Measurements from ENCODE around the gene TNFRSF14. TPM values are rescaled to one million over a fixed set of nuclear protein-coding genes. Genes with fewer than 3 reads are reported as not detected.
A peak's percentile ranks its signal among the peaks of the same experiment; 100 is the strongest.

TNFRSF14 gene
- total RNA-seq, 4 donors from 2014 or later: 64.9 to 105 (median 91.1) TPM

DNA sequence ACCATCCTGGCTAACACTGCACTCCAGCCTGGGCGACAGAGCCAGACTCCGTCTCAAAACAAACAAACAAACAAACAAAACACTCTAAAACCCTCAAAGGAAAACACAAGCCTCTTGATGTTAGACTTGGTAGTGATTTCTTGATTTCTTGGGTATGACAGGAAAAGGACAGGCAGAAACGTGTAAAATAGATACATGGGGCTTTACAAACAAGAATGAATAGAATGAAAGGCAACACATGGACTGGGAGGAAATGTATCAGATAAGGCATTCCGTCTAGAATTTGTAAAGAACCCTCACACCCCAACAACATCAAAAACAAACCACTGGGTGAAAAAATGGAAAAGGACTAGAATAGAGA lies 22.6 kb downstream of the TNFRSF14 start:
- TF ChIP-seq EP300 (IDR thresholded peaks at IDR 0.05) (no peak), POLR2A (IDR thresholded peaks at IDR 0.05) (no peak)
- TF ChIP-seq, protein P1, sequence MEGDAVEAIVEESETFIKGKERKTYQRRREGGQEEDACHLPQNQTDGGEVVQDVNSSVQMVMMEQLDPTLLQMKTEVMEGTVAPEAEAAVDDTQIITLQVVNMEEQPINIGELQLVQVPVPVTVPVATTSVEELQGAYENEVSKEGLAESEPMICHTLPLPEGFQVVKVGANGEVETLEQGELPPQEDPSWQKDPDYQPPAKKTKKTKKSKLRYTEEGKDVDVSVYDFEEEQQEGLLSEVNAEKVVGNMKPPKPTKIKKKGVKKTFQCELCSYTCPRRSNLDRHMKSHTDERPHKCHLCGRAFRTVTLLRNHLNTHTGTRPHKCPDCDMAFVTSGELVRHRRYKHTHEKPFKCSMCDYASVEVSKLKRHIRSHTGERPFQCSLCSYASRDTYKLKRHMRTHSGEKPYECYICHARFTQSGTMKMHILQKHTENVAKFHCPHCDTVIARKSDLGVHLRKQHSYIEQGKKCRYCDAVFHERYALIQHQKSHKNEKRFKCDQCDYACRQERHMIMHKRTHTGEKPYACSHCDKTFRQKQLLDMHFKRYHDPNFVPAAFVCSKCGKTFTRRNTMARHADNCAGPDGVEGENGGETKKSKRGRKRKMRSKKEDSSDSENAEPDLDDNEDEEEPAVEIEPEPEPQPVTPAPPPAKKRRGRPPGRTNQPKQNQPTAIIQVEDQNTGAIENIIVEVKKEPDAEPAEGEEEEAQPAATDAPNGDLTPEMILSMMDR (IDR thresholded peaks at IDR 0.05): no peak
- H3K4me3 ChIP-seq: no peak overlapping the region
- WGBS, 2 donors: 56 to 58% methylated on average over 4 of the region's 4 CpGs
- H3K4me1 ChIP-seq: peaks cover 0 to 24% (median 15%) of the 10 kb centered on the region in 4 donors
- peaks cover 0 to under 1% (median 0%) of the 10 kb centered on the region in 4 donors for H3K9me3 ChIP-seq
- H3K36me3 ChIP-seq: no peaks in the 10 kb centered on the region
- peak overlapping the region in 3 of 4 donors; percentile 54 to 92 (median 79) for H3K27ac ChIP-seq
- no peak for DNase-seq (ENCODE audit: low spot score in 2 of 2)
- peaks cover 0 to 5% of the 10 kb centered on the region in 2 donors for H3K27me3 ChIP-seq

DNA sequence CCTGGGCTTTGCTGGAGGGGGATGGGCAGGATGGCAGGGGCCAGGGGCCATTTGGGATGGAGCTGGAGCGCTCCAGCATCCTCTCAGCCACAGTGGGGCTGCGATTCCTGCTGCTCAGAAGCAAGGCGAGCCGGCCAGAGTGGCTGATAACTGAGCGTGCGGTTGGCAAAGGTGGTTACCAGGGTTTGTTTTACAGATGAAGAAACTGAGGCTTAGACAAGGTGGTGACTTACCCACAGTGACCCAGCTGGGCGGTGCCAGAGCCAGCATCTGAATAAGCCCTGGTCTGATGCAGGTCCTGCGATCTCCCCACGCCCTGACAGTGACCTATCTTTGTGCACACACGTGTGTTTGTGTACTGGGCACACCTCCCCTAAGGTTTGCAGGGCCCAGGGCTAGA lies 24.5 kb downstream of the TNFRSF14 start:
- no peak overlapping the region for H3K4me3 ChIP-seq
- no peak overlapping the region for H3K27ac ChIP-seq
- 91 to 92% methylated on average over 10 of the region's 10 CpGs for WGBS, 2 donors
- H3K9me3 ChIP-seq: no peaks in the 10 kb centered on the region
- DNase-seq (ENCODE audit: low spot score in 2 of 2): no peak
- H3K4me1 ChIP-seq: peaks cover 0 to 37% (median 26%) of the 10 kb centered on the region in 4 donors
- H3K27me3 ChIP-seq: no peaks in the 10 kb centered on the region
- TF ChIP-seq POLR2A (IDR thresholded peaks at IDR 0.05) (no peak), EP300 (IDR thresholded peaks at IDR 0.05) (no peak)
- TF ChIP-seq, protein P1 (IDR thresholded peaks at IDR 0.05): no peak
- H3K36me3 ChIP-seq: no peaks in the 10 kb centered on the region

DNA sequence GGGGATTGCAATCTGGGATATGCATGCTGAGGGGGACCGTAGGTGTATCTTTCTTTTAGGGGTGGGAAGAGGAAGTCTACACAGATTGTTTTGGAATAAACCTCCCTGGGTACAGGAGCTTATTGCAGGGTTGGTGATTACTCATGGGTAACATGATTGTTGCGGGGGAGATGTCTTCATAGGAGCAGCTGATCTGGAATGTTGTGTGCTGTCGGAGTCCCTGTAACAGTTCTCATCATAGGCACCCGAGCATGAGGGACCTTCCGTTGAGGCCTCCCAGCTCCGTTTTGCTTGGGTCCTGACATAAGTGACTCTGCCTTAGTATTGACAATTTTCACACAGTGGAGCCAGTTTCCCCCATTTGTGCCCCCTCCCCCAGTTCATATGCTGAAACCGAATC lies 26.2 kb downstream of the TNFRSF14 start:
- no peaks in the 10 kb centered on the region for H3K9me3 ChIP-seq
- TF ChIP-seq POLR2A (IDR thresholded peaks at IDR 0.05) (no peak), EP300 (IDR thresholded peaks at IDR 0.05) (no peak)
- TF ChIP-seq, protein P1 (IDR thresholded peaks at IDR 0.05): no peak

DNA sequence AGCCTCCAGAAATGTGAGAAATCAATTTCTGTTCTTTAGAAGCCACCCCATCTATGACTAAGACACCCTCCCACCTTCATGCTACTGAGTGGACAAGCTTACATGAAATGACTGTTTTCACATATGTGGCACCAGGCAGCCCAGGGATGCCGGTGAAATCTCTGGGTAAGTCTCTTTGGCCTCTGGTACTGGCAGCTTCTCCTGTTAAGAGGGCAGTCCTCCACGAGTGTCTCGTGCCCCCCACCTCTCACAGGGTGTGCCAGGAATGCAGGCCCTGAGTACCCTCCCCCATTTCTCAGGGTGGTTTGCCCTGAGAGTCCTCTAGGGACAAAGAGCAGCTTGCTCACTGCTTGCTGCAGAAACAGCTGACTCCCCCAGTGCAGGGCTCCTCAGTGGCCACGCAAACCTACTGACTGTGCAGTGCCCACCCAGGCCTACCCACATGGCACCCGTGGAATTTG lies 27.2 kb downstream of the TNFRSF14 start:
- DNase-seq (ENCODE audit: low spot score in 2 of 2): no peak
- H3K27me3 ChIP-seq: no peaks in the 10 kb centered on the region
- no peak overlapping the region for H3K4me3 ChIP-seq
- no peaks in the 10 kb centered on the region for H3K9me3 ChIP-seq
- peaks cover 0 to 39% (median 26%) of the 10 kb centered on the region in 4 donors for H3K4me1 ChIP-seq
- peaks cover 0 to 1% (median 0%) of the 10 kb centered on the region in 3 donors for H3K36me3 ChIP-seq
- H3K27ac ChIP-seq: peak overlapping the region in 1 of 4 donors; percentile 15
- WGBS, 2 donors: 64 to 90% methylated on average over 2 to 5 of the region's 5 CpGs
- no peak for TF ChIP-seq EP300 (IDR thresholded peaks at IDR 0.05)
- TF ChIP-seq, protein P1 (IDR thresholded peaks at IDR 0.05): no peak
- no peak for TF ChIP-seq POLR2A (IDR thresholded peaks at IDR 0.05)

More for the DNA sequence above, 26.2 kb downstream of the TNFRSF14 start:
- no peaks in the 10 kb centered on the region for H3K36me3 ChIP-seq
- no peak overlapping the region for H3K4me3 ChIP-seq
- H3K4me1 ChIP-seq: peaks cover 0 to 37% (median 25%) of the 10 kb centered on the region in 4 donors
- no peak for DNase-seq (ENCODE audit: low spot score in 2 of 2)
- 68 to 72% methylated on average over 7 of the region's 7 CpGs for WGBS, 2 donors
- no peak overlapping the region for H3K27ac ChIP-seq
- no peaks in the 10 kb centered on the region for H3K27me3 ChIP-seq

DNA sequence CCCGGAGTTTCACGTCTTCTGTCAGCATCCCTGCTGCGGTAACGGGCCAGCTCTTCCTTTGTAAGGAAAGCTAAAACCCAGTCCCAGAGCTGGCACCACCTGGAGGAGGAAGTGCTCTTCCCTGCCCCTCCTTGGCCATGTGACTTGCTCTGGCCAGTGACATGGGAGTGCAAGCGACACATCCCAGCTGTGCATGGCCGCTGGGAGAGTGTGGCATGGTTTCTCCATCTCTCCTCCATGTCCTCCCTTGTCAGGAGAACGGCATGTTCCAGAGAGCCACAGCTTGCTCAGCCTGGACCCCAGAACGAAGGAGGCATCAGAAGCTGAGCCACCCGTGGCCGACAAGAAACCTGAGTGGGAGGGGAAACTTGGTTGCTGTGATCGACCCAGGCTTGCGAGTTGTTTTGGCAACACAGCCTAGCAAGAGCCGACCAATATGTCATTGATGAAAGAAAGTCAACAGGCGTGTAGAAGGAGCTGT lies 27.7 kb downstream of the TNFRSF14 start:
- Histone ChIP-seq H3K36me3 (peaks cover 0 to 7% (median 0%) of the 10 kb centered on the region in 3 donors), H3K4me3 (no peak overlapping the region), H3K4me1 (peaks cover 0 to 39% (median 21%) of the 10 kb centered on the region in 4 donors), H3K27me3 (no peaks in the 10 kb centered on the region), H3K27ac (peak overlapping the region in 2 of 4 donors; percentile 15 to 20), H3K9me3 (no peaks in the 10 kb centered on the region)
- WGBS, 2 donors: 65 to 69% methylated on average over 14 of the region's 14 CpGs
- TF ChIP-seq POLR2A (IDR thresholded peaks at IDR 0.05) (no peak), EP300 (IDR thresholded peaks at IDR 0.05) (no peak)
- TF ChIP-seq, protein P1 (IDR thresholded peaks at IDR 0.05): no peak
- no peak for DNase-seq (ENCODE audit: low spot score in 2 of 2)
